Suprapubic skin (tissue), 4 donors: Measurements from ENCODE around the gene ASPRV1. TPM values are rescaled to one million over a fixed set of nuclear protein-coding genes. Genes with fewer than 3 reads are reported as not detected.
A peak's percentile ranks its signal among the peaks of the same experiment; 100 is the strongest.

Experiments
- DNase-seq, 2 donors: peaks; one replicate each; pipeline ENCODE4 v3.0.0-alpha.2; 2019; ENCODE audit warnings: low spot score in 2 of 2
- H3K27ac ChIP-seq: fragments of 200-600 bp; sonication (generic); one replicate; pipeline ENCODE4 v1.5.1; 2019
- H3K27me3 ChIP-seq: fragments of 200-600 bp; sonication (generic); one replicate; pipeline ENCODE4 v1.5.1; 2019
- H3K36me3 ChIP-seq: fragments of 200-600 bp; sonication (generic); one replicate; pipeline ENCODE4 v1.5.1; 2019
- H3K4me1 ChIP-seq: fragments of 200-600 bp; sonication (generic); one replicate; pipeline ENCODE4 v1.5.1; 2019
- H3K4me3 ChIP-seq: fragments of 200-600 bp; sonication (generic); one replicate; pipeline ENCODE4 v1.5.1; 2019; ENCODE audit warnings: mild to moderate bottlenecking
- H3K9me3 ChIP-seq: fragments of 200-600 bp; sonication (generic); one replicate; pipeline ENCODE4 v1.5.1; 2019
- CTCF ChIP-seq, 2 donors: fragments of 200-600 bp in 1 of 2; fragments of 450-650 bp in 1 of 2; sonication (generic) in 1 of 2; IDR thresholded peaks; one replicate each; pipeline ENCODE4 v1.5.1; 2016 to 2019; ENCODE audit warnings: antibody characterized with exemption in 2 of 2, mild to moderate bottlenecking in 1 of 2, moderate library complexity in 1 of 2
- EP300 ChIP-seq: sonication (generic); formaldehyde crosslinking; IDR thresholded peaks from one replicate; pipeline ENCODE4 v1.6.1; 2017; ENCODE audit warnings: antibody characterized with exemption
- POLR2A ChIP-seq, 2 donors: fragments of 450-650 bp; IDR thresholded peaks; one replicate each; pipeline ENCODE4 v1.6.1; 2017; ENCODE audit warnings: antibody characterized with exemption in 2 of 2, mild to moderate bottlenecking in 2 of 2, moderate library complexity in 2 of 2
- POLR2AphosphoS5 ChIP-seq, 3 donors: sonication (generic); formaldehyde crosslinking; IDR thresholded peaks; one replicate each; pipeline ENCODE4 v1.6.1; 2017; ENCODE audit warnings: antibody characterized with exemption in 3 of 3
- WGBS: methylation state at CpG from one replicate; pipeline ENCODE4 v1.1.5; 2018; 5-methylcytosine and 5-hydroxymethylcytosine counted together
- total RNA-seq, 4 donors: library from RNA; depleted of rRNA; stranded (reverse); fragments of >200 nt; gene quantifications; one replicate each; pipeline ENCODE4 v1.1.0, GENCODE V29; 2016

ASPRV1 gene
- total RNA-seq, 4 donors from 2014 or later = 45.3 to 805 (median 558) TPM

DNA sequence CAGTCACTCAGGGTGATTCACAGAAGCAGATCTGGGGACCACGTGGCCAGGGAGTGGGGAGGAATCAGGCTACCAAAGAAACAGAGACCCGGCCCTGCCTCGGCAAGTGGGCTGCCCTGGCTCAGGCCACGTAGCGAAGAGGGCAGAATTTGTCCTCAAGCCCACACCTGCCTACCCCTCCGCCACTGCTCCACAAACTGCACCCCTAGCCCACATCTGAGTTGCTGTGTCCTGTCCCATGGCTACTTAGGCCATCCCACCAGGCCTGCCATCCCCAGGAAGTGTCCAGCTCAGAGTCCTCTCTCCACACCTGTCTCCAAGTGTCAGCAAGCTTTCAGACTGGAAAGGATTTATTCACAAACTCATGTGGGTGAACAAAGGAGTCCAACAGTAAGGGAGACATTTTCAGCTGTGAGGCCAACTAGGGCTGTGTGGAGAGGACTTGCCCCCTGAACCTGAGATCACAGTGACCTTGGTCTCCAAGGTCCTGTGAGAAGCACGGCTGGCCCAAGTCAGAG, 31.7 kb upstream of the ASPRV1 start:
- WGBS = 87% methylated on average over 7 of the region's 7 CpGs
- H3K36me3 ChIP-seq = peaks cover 12% of the 10 kb centered on the region

GRCh38 chr2:69992310-69993047, 31.0 kb upstream of the ASPRV1 start:
- Histone ChIP-seq H3K4me3 (no peak overlapping the region), H3K27me3 (no peaks in the 10 kb centered on the region)
- WGBS = 86% methylated on average over 8 of the region's 8 CpGs

More for the DNA sequence above, 31.7 kb upstream of the ASPRV1 start:
- no peak overlapping the region for H3K4me3 ChIP-seq
- H3K27ac ChIP-seq = no peak overlapping the region
- TF ChIP-seq CTCF (IDR thresholded peaks at IDR 0.05) (no peak), POLR2A (IDR thresholded peaks at IDR 0.05) (no peak), POLR2AphosphoS5 (IDR thresholded peaks at IDR 0.05) (no peak), EP300 (no peak)
- H3K9me3 ChIP-seq = no peaks in the 10 kb centered on the region
- no peaks in the 10 kb centered on the region for H3K27me3 ChIP-seq
- peaks cover 2% of the 10 kb centered on the region for H3K4me1 ChIP-seq
- DNase-seq = peak; percentile 36 to 48

GRCh38 chr2:69989441-69990105, 28.1 kb upstream of the ASPRV1 start:
- no peaks in the 10 kb centered on the region for H3K9me3 ChIP-seq

More at GRCh38 chr2:69992310-69993047, 31.0 kb upstream of the ASPRV1 start:
- Histone ChIP-seq H3K36me3 (peaks cover 12% of the 10 kb centered on the region), H3K27ac (no peak overlapping the region), H3K4me1 (peaks cover 2% of the 10 kb centered on the region), H3K9me3 (no peaks in the 10 kb centered on the region)
- no peak for TF ChIP-seq CTCF (IDR thresholded peaks at IDR 0.05)
- no peak for TF ChIP-seq POLR2A (IDR thresholded peaks at IDR 0.05)
- DNase-seq = peak; percentile 14 to 18

DNA sequence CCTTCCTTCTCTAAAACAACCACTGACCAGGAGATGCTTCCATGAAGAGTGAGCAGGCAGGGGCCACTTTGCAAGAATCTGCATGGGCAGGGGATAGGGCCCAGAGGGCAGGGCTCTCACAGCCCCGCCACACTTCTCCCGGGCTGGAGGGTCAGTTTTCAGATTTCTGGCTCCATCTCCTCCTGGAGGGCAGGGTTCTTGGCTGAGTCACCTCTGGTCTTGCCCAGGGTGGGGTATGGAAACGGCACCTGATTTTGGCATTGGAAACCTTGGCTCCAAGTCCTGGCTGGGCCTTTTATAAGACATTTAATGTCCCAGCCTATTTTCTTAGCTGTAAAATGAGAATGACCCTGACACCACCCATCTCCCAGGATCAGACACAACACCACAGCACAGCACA, 27.6 kb upstream of the ASPRV1 start:
- Histone ChIP-seq H3K4me3 (no peak overlapping the region), H3K27ac (no peak overlapping the region), H3K27me3 (no peaks in the 10 kb centered on the region), H3K4me1 (no peaks in the 10 kb centered on the region), H3K9me3 (no peaks in the 10 kb centered on the region), H3K36me3 (peaks cover 6% of the 10 kb centered on the region)
- 47% methylated on average over 3 of the region's 3 CpGs for WGBS
- TF ChIP-seq POLR2AphosphoS5 (IDR thresholded peaks at IDR 0.05) = no peak
- TF ChIP-seq CTCF (IDR thresholded peaks at IDR 0.05) = no peak
- no peak for TF ChIP-seq POLR2A (IDR thresholded peaks at IDR 0.05)
- no peak for TF ChIP-seq EP300
- DNase-seq = no peak

More at GRCh38 chr2:69989441-69990105, 28.1 kb upstream of the ASPRV1 start:
- Histone ChIP-seq H3K27ac (no peak overlapping the region), H3K4me1 (no peaks in the 10 kb centered on the region), H3K36me3 (peaks cover 12% of the 10 kb centered on the region), H3K4me3 (no peak overlapping the region), H3K27me3 (no peaks in the 10 kb centered on the region)
- no peak for TF ChIP-seq POLR2A (IDR thresholded peaks at IDR 0.05)
- no peak for TF ChIP-seq CTCF (IDR thresholded peaks at IDR 0.05)
- TF ChIP-seq EP300 = no peak
- TF ChIP-seq POLR2AphosphoS5 (IDR thresholded peaks at IDR 0.05) = no peak
- DNase-seq = no peak
- 85% methylated on average over 12 of the region's 12 CpGs for WGBS

- TF ChIP-seq POLR2AphosphoS5 (IDR thresholded peaks at IDR 0.05) (no peak), POLR2A (IDR thresholded peaks at IDR 0.05) (no peak), CTCF (IDR thresholded peaks at IDR 0.05) (no peak), EP300 (no peak)
- Histone ChIP-seq H3K4me1 (no peaks in the 10 kb centered on the region), H3K4me3 (no peak overlapping the region), H3K27me3 (no peaks in the 10 kb centered on the region), H3K9me3 (no peaks in the 10 kb centered on the region), H3K36me3 (no peaks in the 10 kb centered on the region), H3K27ac (no peak overlapping the region)
- no peak for DNase-seq
- 93% methylated on average over 5 of the region's 5 CpGs for WGBS
These were observed 26.7 kb upstream of the ASPRV1 start for GRCh38 chr2:69988086-69988635.
